ENCODE measurements around the gene RHOG.

Gene RHOG

DNA sequence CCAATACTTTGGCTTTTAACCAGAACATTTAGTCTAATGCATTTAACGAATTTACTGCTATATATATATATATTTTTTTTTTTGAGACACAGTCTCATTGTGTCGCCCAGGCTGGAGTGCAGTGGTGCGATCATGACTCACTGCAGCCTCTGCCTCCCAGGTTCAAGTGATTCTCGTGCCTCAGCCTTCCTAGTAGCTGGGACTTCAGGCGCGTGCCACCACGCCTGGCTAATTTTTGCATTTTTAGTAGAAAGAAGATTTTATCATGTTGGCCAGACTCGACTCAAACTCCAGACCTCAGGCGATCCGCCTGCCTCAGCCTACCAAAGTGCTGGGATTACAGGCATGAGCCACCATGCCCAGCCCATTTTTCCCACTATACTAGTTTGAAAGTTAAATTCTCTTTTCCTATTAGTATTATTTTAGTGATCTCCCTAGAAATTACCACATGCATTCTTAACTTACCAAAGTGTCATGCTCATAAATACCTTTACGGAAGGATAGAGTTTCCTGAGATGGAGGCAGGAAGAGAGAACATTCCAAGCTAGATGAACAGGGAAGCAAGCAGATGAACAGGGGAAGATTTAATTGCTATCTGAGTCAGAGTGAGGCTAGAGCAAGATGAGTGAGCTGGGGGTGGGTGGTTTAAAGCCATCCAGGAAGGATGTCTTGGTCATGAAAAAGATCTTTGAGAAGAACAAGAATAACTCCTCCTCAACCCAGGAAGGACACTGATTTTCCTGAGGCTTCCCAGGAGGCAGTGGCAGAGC lies 36.8 kb downstream of the RHOG start:
- no peak for TF ChIP-seq EZH2 (optimal IDR thresholded peaks at IDR 0.05; ENCODE audit: low read depth, low read length)
- TF ChIP-seq EZH2phosphoT487 (IDR thresholded peaks at IDR 0.05; ENCODE audit: low read length): no peak
- TF ChIP-seq CTCF (IDR thresholded peaks at IDR 0.05; ENCODE audit: low read length): no peak
- Histone ChIP-seq H3K4me2 (ENCODE audit: low read depth, low read length) (no peak overlapping the region), H3K79me2 (ENCODE audit: low read length) (no peaks in the 10 kb centered on the region), H2AFZ (ENCODE audit: low read length) (no peak overlapping the region), H4K20me1 (ENCODE audit: insufficient read depth, low read length) (no peaks in the 10 kb centered on the region), H3K27me3 (replicated peaks; ENCODE audit: insufficient read depth, low read length) (no peaks in the 10 kb centered on the region), H3K9me2 (replicated peaks; ENCODE audit: insufficient read depth, low read length) (no peaks in the 10 kb centered on the region), H3K9ac (ENCODE audit: low read length) (no peak overlapping the region), H3K4me3 (ENCODE audit: low read length) (no peak overlapping the region), H3K27ac (ENCODE audit: low read length) (no peak overlapping the region), H3F3A (ENCODE audit: insufficient read depth, low read length) (peaks cover 16% of the 10 kb centered on the region; the same call in 1 of the 2 replicates), H3K9me3 (replicated peaks; ENCODE audit: insufficient read depth, low read length) (no peaks in the 10 kb centered on the region), H3K36me3 (replicated peaks; ENCODE audit: insufficient read depth, low read length) (no peaks in the 10 kb centered on the region), H3K4me1 (ENCODE audit: low read length) (no peaks in the 10 kb centered on the region)
- no peak for DNase-seq

DNA sequence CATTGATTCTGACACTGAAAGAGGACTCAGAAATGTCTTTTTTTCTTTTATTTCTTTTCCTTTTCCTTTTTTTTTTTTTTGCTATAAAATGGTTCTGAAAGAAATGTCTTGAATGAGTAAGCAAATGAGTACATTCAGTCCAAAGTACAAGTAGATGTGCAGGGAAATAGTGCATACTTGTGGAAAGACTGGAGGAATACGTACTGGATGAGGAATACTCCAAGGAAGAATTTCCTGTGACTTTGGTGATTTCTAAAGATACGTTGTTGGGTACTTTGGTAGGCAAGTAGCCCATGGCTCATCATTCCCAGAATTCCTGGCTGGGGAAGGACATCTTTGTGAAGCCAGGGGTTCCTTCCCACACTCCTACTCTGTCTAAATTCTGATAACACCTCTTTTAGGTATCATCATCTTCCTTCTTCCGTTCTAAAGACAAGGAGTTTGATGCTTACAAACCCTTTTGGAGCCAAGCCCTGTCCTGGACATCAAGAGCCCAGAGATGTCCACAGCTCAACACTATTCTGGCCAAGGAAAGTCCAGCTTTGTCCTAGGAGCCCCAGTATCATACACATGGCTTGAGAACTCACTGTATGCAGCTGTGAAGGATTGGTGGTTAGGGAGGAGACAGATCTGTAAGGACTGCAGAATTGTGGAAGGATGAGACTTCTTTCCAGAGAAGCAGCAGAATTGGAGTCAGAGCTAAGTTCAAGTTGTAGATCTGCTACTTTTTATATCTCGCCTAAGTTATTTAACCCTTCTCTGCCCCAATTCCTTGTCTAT lies 38.6 kb downstream of the RHOG start:
- no peaks in the 10 kb centered on the region for H4K20me1 ChIP-seq (ENCODE audit: insufficient read depth, low read length)
- no peak overlapping the region for H3K4me3 ChIP-seq (ENCODE audit: low read length)
- H3K36me3 ChIP-seq (replicated peaks; ENCODE audit: insufficient read depth, low read length): no peaks in the 10 kb centered on the region
- no peak overlapping the region for H2AFZ ChIP-seq (ENCODE audit: low read length)
- no peaks in the 10 kb centered on the region for H3K9me3 ChIP-seq (replicated peaks; ENCODE audit: insufficient read depth, low read length)
- no peaks in the 10 kb centered on the region for H3K4me1 ChIP-seq (ENCODE audit: low read length)
- H3F3A ChIP-seq (ENCODE audit: insufficient read depth, low read length): 0 out of 2 replicates have a peak, but pooled peaks cover 10% of the 10 kb centered on the region
- TF ChIP-seq EZH2 (optimal IDR thresholded peaks at IDR 0.05; ENCODE audit: low read depth, low read length) (no peak), EZH2phosphoT487 (IDR thresholded peaks at IDR 0.05; ENCODE audit: low read length) (no peak), CTCF (IDR thresholded peaks at IDR 0.05; ENCODE audit: low read length) (no peak)
- DNase-seq: no peak
- H3K27me3 ChIP-seq (replicated peaks; ENCODE audit: insufficient read depth, low read length): no peaks in the 10 kb centered on the region
- no peak overlapping the region for H3K9ac ChIP-seq (ENCODE audit: low read length)
- no peak overlapping the region for H3K27ac ChIP-seq (ENCODE audit: low read length)
- no peaks in the 10 kb centered on the region for H3K9me2 ChIP-seq (replicated peaks; ENCODE audit: insufficient read depth, low read length)
- peaks cover 6% of the 10 kb centered on the region for H3K79me2 ChIP-seq (ENCODE audit: low read length)
- H3K4me2 ChIP-seq (ENCODE audit: low read depth, low read length): no peak overlapping the region

- Histone ChIP-seq H3K79me2 (ENCODE audit: low read length) (peaks cover 29% of the 10 kb centered on the region), H3K27ac (ENCODE audit: low read length) (no peak overlapping the region)
- DNase-seq: no peak
Observed at GRCh38 chr11:3799873-3800272, 40.9 kb downstream of the RHOG start.

More at GRCh38 chr11:3799873-3800272, 40.9 kb downstream of the RHOG start:
- peaks cover 8% of the 10 kb centered on the region; the same call in 1 of the 2 replicates for H3F3A ChIP-seq (ENCODE audit: insufficient read depth, low read length)
- no peak overlapping the region for H3K4me2 ChIP-seq (ENCODE audit: low read depth, low read length)
- TF ChIP-seq CTCF (IDR thresholded peaks at IDR 0.05; ENCODE audit: low read length) (no peak), EZH2 (optimal IDR thresholded peaks at IDR 0.05; ENCODE audit: low read depth, low read length) (no peak), EZH2phosphoT487 (IDR thresholded peaks at IDR 0.05; ENCODE audit: low read length) (no peak)
- no peak overlapping the region for H2AFZ ChIP-seq (ENCODE audit: low read length)
- no peaks in the 10 kb centered on the region for H3K36me3 ChIP-seq (replicated peaks; ENCODE audit: insufficient read depth, low read length)
- no peaks in the 10 kb centered on the region for H3K9me2 ChIP-seq (replicated peaks; ENCODE audit: insufficient read depth, low read length)
- H4K20me1 ChIP-seq (ENCODE audit: insufficient read depth, low read length): no peaks in the 10 kb centered on the region
- no peaks in the 10 kb centered on the region for H3K9me3 ChIP-seq (replicated peaks; ENCODE audit: insufficient read depth, low read length)
- H3K4me3 ChIP-seq (ENCODE audit: low read length): no peak overlapping the region
- peaks cover 6% of the 10 kb centered on the region; the same call in 1 of the 2 replicates for H3K4me1 ChIP-seq (ENCODE audit: low read length)
- H3K9ac ChIP-seq (ENCODE audit: low read length): no peak overlapping the region
- no peaks in the 10 kb centered on the region for H3K27me3 ChIP-seq (replicated peaks; ENCODE audit: insufficient read depth, low read length)

Measured in MM.1S (cell line).